HCT116 (cell line): ENCODE results near the gene FAM227B.

Source experiments
- CEBPB ChIP-seq: IDR thresholded peaks from 2 replicates; pipeline ENCODE4 v1.6.1; 2012; ENCODE audit warnings: low read depth
- EGR1 ChIP-seq: IDR thresholded peaks from 2 replicates; pipeline ENCODE4 v1.6.1; 2012; ENCODE audit warnings: low read depth
- POLR2A ChIP-seq: IDR thresholded peaks from 2 replicates; pipeline ENCODE4 v1.7.0; 2011; ENCODE audit warnings: borderline replicate concordance; ENCODE audit not compliant: insufficient read depth, insufficient read length; ENCODE audit errors: extremely low read depth
- POLR2AphosphoS5 ChIP-seq: IDR thresholded peaks from 2 replicates; pipeline ENCODE4 v1.6.1; 2011; ENCODE audit warnings: mild to moderate bottlenecking, low read depth, low read length, moderate library complexity
- SIN3A ChIP-seq: IDR thresholded peaks from 2 replicates; pipeline ENCODE4 v1.6.1; 2012; ENCODE audit warnings: low read depth

GRCh38 chr15:49278751-49279150 is 341.9 kb downstream of the FAM227B start:
- TF ChIP-seq SIN3A (no peak), POLR2A (no peak), EGR1 (no peak), CEBPB (no peak), POLR2AphosphoS5 (no peak)
